GM12878 (cell line): ENCODE measurements around the gene PTAFR. TPM values are rescaled to one million over a fixed set of nuclear protein-coding genes. Genes with fewer than 3 reads are reported as not detected.

Experiments used
- ASH2L ChIP-seq: fragments of 300-600, 200-600 bp; sonication (generic); IDR thresholded peaks from 2 replicates; pipeline ENCODE4 v1.6.1; 2017; ENCODE audit warnings: low read depth, mild to moderate bottlenecking, borderline replicate concordance
- BCL11A ChIP-seq: IDR thresholded peaks from 2 replicates; pipeline ENCODE4 v1.6.1; 2011; ENCODE audit warnings: low read depth, low read length
- BRCA1 ChIP-seq: IDR thresholded peaks from 2 replicates; pipeline ENCODE4 v1.6.1; 2011; ENCODE audit warnings: low read depth, low read length, improper control_type of control experiment
- CBFB ChIP-seq: IDR thresholded peaks from 2 replicates; pipeline ENCODE4 v1.6.1; 2016; ENCODE audit warnings: antibody characterized with exemption, low read depth
- CBX5 ChIP-seq: sonication (generic); IDR thresholded peaks from 2 replicates; pipeline ENCODE4 v1.6.1; 2016; ENCODE audit warnings: low read depth, moderate library complexity, mild to moderate bottlenecking, inconsistent platforms
- FOXK2 ChIP-seq: fragments of 450-650 bp; IDR thresholded peaks from 2 replicates; pipeline ENCODE4 v1.6.1; 2017; ENCODE audit warnings: mild to moderate bottlenecking, moderate library complexity
- HDGF ChIP-seq: fragments of 450-650 bp; IDR thresholded peaks from 2 replicates; pipeline ENCODE4 v1.6.1; 2016; ENCODE audit warnings: antibody characterized with exemption
- IKZF1 ChIP-seq: fragments of 450-650 bp; conservative IDR thresholded peaks from 2 replicates; pipeline ENCODE4 v1.6.1; 2017; ENCODE audit warnings: antibody characterized with exemption, mild to moderate bottlenecking
- IKZF2 ChIP-seq, 2 experiments: fragments of 450-650 bp; IDR thresholded peaks; 2 replicates each; pipeline ENCODE4 v1.6.1; 2017; ENCODE audit warnings: mild to moderate bottlenecking in 2 of 2, moderate library complexity in 2 of 2
- MTA3 ChIP-seq: IDR thresholded peaks from 2 replicates; pipeline ENCODE4 v1.6.1; 2012; ENCODE audit warnings: low read length, inconsistent platforms, borderline replicate concordance
- MYB ChIP-seq: fragments of 150-350 bp; IDR thresholded peaks from 2 replicates; pipeline ENCODE4 v1.6.1; 2014; ENCODE audit warnings: mild to moderate bottlenecking, low read depth, low read length, borderline replicate concordance
- PAX8 ChIP-seq: fragments of 450-650 bp; IDR thresholded peaks from 2 replicates; pipeline ENCODE4 v1.6.1; 2017; ENCODE audit warnings: mild to moderate bottlenecking, moderate library complexity
- POLR2A ChIP-seq: IDR thresholded peaks from 2 replicates; pipeline ENCODE4 v1.6.1; 2011; ENCODE audit warnings: low read depth, mild to moderate bottlenecking, low read length
- RBBP5 ChIP-seq: fragments of 200-600 bp; sonication (generic); conservative IDR thresholded peaks from 2 replicates; pipeline ENCODE4 v1.6.1; 2016
- RELB ChIP-seq: fragments of 450-650 bp; IDR thresholded peaks from 2 replicates; pipeline ENCODE4 v1.6.1; 2017; ENCODE audit warnings: low read depth, mild to moderate bottlenecking, moderate library complexity
- RFX5 ChIP-seq: IDR thresholded peaks from 2 replicates; pipeline ENCODE4 v1.6.1; 2011; ENCODE audit warnings: low read depth, low read length, improper control_type of control experiment
- SMAD1 ChIP-seq: fragments of 450-650 bp; IDR thresholded peaks from 2 replicates; pipeline ENCODE4 v1.6.1; 2018; ENCODE audit warnings: mild to moderate bottlenecking, low read depth; ENCODE audit not compliant: partially characterized antibody
- SMAD5 ChIP-seq: IDR thresholded peaks from 2 replicates; pipeline ENCODE4 v1.6.1; 2016; ENCODE audit warnings: antibody characterized with exemption, low read depth
- SMC3 ChIP-seq: IDR thresholded peaks from 2 replicates; pipeline ENCODE4 v1.6.1; 2011; ENCODE audit warnings: low read length, improper control_type of control experiment, borderline replicate concordance
- SUPT20H ChIP-seq: IDR thresholded peaks from 2 replicates; pipeline ENCODE4 v1.6.1; 2011; ENCODE audit warnings: low read depth, mild to moderate bottlenecking, low read length, moderate library complexity, borderline replicate concordance; ENCODE audit not compliant: control insufficient read depth
- SUZ12 ChIP-seq: fragments of 200-600 bp; sonication (generic); IDR thresholded peaks from one replicate; pipeline ENCODE4 v1.6.1; 2018; ENCODE audit warnings: antibody characterized with exemption, mild to moderate bottlenecking; ENCODE audit not compliant: unreplicated experiment
- TBL1XR1 ChIP-seq: IDR thresholded peaks from 2 replicates; pipeline ENCODE4 v1.6.1; 2012; ENCODE audit warnings: low read depth, low read length, improper control_type of control experiment
- TCF12 ChIP-seq: IDR thresholded peaks from 2 replicates; pipeline ENCODE4 v1.6.1; 2011; ENCODE audit warnings: low read depth, mild to moderate bottlenecking, low read length
- WRNIP1 ChIP-seq: IDR thresholded peaks from 2 replicates; pipeline ENCODE4 v1.6.1; 2011; ENCODE audit warnings: low read depth, low read length, improper control_type of control experiment, borderline replicate concordance
- polyA plus RNA-seq, 11 experiments: library from polyadenylated mRNA; depleted of rRNA in 4 of 11; unstranded in 6 of 11; stranded (reverse) in 5 of 11; fragments of >200 nt; fragmentation: Nextera tagmentation in 4 of 11; fragmentation: Illumina TruSeq in 1 of 11; extraction: Ambion mirVana in 4 of 11; extraction: Trizol in 1 of 11; gene quantifications; 1 replicate in 1 of 11; 2 replicates in 10 of 11; pipeline versions ENCODE4 v1.2.1 to v1.2.3, GENCODE V29; 2011 to 2016; ENCODE audit warnings: inconsistent platforms in 2 of 11, missing spikeins in 2 of 11, low read depth in 1 of 11
- total RNA-seq, 4 experiments: library from RNA; depleted of rRNA in 3 of 4; stranded (reverse); fragments of >200 nt in 3 of 4; fragmentation: Illumina TruSeq in 1 of 4; extraction: Trizol in 1 of 4; gene quantifications; 2 replicates each; pipeline versions ENCODE4 v1.2.1 to v1.2.3, GENCODE V29; 2013 to 2021
- TF ChIP-seq, protein P1 (sequence below): fragments of 150-350 bp; IDR thresholded peaks from 2 replicates; pipeline ENCODE4 v1.6.1; 2016; ENCODE audit warnings: low read depth, low read length
- TF ChIP-seq, protein P2 (sequence below): fragments of 450-650 bp; formaldehyde crosslinking; IDR thresholded peaks from 2 replicates; pipeline ENCODE4 v1.4.0; 2020; ENCODE audit warnings: mild to moderate bottlenecking, moderate library complexity

PTAFR gene
- total and polyA plus RNA-seq, 10 of the 15 experiments (the other 5 are each of a cell fraction or from before 2014, with no cell fraction given) = 17.5 to 251 (median 27.7) TPM

GRCh38 chr1:28115267-28115666, 61.2 kb downstream of the PTAFR start (continued):
- TF ChIP-seq, protein P1, sequence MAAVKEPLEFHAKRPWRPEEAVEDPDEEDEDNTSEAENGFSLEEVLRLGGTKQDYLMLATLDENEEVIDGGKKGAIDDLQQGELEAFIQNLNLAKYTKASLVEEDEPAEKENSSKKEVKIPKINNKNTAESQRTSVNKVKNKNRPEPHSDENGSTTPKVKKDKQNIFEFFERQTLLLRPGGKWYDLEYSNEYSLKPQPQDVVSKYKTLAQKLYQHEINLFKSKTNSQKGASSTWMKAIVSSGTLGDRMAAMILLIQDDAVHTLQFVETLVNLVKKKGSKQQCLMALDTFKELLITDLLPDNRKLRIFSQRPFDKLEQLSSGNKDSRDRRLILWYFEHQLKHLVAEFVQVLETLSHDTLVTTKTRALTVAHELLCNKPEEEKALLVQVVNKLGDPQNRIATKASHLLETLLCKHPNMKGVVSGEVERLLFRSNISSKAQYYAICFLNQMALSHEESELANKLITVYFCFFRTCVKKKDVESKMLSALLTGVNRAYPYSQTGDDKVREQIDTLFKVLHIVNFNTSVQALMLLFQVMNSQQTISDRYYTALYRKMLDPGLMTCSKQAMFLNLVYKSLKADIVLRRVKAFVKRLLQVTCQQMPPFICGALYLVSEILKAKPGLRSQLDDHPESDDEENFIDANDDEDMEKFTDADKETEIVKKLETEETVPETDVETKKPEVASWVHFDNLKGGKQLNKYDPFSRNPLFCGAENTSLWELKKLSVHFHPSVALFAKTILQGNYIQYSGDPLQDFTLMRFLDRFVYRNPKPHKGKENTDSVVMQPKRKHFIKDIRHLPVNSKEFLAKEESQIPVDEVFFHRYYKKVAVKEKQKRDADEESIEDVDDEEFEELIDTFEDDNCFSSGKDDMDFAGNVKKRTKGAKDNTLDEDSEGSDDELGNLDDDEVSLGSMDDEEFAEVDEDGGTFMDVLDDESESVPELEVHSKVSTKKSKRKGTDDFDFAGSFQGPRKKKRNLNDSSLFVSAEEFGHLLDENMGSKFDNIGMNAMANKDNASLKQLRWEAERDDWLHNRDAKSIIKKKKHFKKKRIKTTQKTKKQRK = no peak
- TF ChIP-seq IKZF2 (IDR thresholded peaks at IDR 0.05) (peak; percentile 91 to 94), BCL11A (peak; percentile 89), WRNIP1 (no peak), HDGF (no peak), MTA3 (no peak), RELB (peak; percentile 85), TCF12 (no peak), TBL1XR1 (peak; percentile 46; the same call in 1 of the 2 replicates), CBFB (no peak), BRCA1 (no peak), MYB (no peak), POLR2A (no peak), RFX5 (no peak), FOXK2 (no peak), IKZF1 (peak; percentile 86), PAX8 (no peak), SMC3 (no peak; the same call in 1 of the 2 replicates), ASH2L (no peak), SMAD5 (no peak), SUZ12 (no peak), CBX5 (no peak), RBBP5 (no peak), SMAD1 (no peak), SUPT20H (no peak)
- TF ChIP-seq, protein P2, sequence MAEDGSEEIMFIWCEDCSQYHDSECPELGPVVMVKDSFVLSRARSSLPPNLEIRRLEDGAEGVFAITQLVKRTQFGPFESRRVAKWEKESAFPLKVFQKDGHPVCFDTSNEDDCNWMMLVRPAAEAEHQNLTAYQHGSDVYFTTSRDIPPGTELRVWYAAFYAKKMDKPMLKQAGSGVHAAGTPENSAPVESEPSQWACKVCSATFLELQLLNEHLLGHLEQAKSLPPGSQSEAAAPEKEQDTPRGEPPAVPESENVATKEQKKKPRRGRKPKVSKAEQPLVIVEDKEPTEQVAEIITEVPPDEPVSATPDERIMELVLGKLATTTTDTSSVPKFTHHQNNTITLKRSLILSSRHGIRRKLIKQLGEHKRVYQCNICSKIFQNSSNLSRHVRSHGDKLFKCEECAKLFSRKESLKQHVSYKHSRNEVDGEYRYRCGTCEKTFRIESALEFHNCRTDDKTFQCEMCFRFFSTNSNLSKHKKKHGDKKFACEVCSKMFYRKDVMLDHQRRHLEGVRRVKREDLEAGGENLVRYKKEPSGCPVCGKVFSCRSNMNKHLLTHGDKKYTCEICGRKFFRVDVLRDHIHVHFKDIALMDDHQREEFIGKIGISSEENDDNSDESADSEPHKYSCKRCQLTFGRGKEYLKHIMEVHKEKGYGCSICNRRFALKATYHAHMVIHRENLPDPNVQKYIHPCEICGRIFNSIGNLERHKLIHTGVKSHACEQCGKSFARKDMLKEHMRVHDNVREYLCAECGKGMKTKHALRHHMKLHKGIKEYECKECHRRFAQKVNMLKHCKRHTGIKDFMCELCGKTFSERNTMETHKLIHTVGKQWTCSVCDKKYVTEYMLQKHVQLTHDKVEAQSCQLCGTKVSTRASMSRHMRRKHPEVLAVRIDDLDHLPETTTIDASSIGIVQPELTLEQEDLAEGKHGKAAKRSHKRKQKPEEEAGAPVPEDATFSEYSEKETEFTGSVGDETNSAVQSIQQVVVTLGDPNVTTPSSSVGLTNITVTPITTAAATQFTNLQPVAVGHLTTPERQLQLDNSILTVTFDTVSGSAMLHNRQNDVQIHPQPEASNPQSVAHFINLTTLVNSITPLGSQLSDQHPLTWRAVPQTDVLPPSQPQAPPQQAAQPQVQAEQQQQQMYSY (CRISPR knock-in tag) = no peak
